ENCODE measurements around the gene C1orf159.
"Not testable (repeated sequence)": the region's sequence is repeated elsewhere in the genome, so short reads cannot be mapped to it uniquely, and the experiment has no call there.

Gene C1orf159

DNA sequence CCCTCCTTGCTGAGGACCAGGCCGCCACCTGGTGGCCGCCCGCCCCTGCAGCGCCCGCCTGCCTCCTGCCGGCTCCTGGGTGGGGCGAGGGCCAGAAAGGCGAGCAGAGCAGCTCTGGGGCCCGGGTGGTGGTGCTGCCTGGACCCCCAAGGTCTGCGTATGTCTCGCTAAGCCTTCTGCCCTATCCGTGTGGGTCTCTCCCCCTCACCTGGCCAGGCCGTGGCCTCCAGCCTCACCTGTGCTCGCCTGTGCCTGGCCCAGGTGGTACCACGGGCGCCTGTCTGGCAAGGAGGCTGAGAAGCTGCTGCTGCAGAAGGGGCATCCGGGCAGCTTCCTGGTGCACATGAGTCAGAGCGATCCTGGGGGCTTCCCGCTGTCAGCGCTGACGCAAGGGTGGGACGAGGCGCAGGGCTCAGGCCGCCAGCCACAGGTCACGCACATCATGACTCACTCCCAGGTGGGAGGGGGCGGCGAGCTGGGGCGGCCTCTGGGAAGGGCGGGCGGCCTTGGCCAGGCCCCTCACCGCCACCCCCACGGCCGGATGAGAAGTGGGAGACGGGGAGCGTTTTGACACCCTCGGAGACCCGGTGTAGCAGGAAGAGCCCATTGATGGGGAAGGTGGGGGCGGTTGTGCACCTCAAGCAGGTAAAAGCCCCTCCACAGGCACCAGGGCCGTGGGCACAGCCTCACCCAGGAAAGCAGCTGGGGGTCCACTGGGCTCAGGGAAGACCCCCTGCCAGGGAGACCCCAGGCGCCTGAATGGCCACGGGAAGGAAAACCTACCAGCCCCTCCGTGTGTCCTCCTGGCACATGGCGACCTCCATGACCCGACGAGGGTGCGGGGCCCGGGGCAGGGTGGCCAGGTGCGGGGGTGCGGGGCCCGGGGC, 51.7 kb downstream of the C1orf159 start:
- peak; percentile 94 for DNase-seq

DNA sequence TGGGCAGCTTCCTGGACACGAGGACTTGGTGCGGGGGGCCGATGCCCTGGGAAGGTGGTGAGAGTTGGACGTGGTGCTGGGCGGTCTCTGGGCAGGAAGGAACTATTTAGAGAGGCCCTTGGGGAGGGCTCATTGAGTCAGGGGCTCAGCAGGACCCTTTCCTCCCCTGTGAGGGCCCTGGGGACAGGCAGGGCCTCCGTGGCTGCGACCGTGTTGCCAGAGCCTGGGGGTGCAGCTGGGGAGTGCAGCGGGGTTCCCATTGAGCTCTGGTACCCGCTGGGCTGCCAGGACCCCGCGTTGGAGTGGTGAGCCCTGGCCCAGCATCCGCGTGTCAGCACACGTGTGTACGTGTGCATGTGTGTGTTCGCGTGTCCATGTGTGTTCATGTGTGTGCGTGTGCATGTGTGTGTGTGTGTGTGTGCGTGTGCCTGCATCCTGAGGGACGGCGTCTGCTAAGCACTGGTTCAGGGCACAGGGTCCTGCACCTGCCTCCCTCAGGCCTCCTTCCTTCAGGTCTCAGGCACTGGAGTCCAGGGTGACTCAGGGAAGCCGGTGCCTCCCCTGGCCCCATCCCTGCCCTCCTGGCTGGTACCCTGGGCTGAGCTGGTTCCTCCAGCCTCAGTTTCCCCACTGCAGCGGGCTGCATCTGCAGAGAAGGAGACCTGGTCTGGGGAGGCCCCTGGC, 52.5 kb downstream of the C1orf159 start:
- no peak for DNase-seq

DNA sequence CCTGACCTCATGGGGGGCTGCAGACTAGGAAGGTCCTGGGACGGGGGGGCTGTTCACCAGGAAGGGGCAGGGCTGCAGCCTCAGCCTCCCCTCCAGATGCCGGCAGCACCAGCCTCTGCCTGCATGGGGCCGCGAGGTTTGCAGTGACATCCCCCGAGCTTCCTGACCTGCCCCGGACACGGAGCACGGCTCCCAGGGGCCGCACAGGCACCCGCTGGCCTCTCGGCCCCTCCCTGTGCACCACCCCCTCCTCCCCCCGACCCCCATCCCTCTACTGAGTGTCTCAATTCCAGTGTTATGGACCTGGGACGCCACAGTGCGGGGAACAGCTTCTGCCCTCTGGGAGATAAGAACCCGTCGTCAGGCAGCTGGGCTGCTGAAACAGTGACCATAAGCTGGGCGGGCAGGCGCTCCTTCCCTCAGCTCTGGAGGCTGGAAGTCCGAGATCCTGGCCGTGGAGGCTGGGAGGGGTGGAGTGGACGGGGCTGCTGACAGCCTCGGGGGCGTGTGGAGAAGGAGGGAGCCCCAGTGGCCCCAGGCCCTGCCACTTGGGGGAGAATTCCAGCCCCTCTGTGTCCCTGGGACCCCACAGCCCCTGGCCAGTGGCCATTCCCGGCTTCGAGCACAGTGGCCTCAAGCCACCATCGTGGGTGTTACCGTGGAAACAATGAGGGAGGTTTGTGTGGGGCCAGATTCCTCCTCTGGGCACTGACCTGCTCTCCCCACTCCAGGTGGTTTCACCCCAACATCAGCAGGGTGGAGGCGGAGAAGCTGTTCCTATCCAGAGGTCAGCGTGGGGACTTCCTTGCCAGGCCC, 53.3 kb downstream of the C1orf159 start:
- no peak for DNase-seq

DNA sequence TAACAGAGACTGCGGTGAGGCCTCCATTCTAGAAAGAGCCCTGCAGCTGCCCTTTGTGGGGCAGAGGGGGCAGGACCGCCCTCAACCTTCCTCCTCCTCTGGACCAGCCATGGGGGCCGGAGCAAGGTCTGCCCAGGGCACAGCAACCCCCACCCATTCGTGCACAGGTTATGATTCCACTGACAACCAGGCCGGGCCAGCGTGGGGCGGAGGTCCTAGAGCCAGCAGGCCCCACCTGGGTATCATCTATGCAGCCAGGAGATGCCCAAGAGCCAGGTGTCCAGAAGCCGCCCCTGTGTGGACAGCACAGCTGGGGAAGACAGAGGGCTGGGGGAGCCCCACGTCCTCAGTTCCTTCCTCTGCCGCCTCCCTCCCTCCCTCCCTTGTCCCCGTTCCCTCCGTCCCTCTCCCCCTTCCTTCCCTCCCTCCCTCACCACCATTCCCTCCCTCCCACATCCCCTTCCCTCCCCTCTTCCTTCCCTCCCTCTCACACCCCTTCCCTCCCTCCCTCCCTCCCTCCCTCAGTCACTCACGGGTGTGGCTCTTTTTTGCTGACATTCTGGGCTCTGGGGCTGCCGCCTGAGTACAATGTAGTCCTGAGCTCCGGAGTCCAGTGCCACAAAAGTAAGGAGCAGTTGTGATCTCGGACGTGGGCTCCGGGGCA, 54.1 kb downstream of the C1orf159 start:
- DNase-seq: no peak

DNA sequence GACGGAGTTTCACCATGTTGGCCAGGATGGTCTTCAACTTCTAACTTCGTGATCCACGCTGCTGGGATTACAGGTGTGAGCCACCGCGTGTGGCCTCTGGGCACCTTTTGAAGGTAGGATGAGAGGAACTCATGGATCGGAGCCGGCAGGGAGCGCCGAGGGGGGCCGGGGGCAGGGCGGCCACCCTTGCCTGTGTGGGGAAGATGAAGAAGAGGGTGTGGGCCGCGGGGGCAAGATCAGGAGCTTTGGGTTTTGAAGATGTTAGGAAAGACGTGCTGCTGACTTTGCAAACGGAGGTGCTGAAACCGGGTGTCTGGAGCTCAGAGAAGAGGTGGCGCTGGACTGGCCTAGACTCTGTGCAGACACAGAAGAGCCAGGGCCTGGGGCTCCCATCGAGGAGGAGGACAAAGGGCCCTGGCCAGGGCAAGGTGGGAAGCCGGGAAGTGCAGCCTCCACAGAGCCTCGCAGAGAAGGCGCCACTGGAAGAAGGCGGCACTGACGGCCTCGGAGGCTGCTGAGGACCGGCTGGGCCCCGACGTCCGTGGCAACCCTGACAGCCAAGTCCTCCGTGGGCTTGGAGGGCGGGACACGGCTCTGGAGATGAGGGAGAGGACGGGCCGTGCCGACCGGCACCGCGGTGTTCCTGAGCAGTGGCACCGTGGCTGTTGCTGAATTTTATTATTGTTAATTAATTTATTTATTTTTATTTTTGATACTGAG, 55.4 kb downstream of the C1orf159 start:
- DNase-seq: no peak

DNA sequence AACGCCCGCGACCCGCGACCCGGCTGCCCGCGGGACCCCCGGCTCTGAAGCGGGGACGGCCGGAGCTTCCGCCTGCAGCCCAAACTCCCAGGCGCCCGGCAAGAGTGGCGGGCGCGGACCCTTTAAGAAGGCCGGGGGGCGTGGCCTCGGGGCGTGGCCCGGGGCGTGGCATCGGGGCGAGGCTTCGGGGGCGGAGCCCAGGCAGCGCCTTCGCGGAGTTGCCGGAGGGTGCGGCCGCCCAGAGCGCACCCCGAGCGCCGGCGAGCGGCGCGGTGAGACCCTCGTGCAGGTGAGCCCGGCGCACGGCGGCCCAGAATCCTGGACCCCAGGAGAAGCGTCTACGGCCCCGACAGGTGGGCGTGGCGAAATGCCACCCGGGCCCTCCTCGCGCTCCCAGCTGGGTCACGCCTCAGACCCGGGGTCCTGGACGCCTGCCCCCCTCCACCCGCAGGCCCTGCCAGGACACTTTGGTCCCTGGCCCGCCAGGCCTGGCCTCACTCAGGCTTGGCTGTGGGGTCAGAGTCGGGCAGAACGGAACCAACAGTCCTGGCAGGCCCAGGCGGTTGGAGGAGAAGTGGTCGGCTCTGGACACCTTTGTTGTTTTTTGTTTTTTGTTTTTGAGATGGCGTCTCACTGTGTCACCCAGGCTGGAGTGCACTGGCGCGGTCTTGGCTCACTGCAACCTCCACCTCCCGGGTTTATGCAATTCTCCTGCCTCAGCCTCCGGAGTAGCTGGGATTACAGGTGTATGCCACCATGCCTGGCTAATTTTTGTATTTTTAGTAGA, 56.2 kb downstream of the C1orf159 start:
- DNase-seq: peak; percentile 94

DNA sequence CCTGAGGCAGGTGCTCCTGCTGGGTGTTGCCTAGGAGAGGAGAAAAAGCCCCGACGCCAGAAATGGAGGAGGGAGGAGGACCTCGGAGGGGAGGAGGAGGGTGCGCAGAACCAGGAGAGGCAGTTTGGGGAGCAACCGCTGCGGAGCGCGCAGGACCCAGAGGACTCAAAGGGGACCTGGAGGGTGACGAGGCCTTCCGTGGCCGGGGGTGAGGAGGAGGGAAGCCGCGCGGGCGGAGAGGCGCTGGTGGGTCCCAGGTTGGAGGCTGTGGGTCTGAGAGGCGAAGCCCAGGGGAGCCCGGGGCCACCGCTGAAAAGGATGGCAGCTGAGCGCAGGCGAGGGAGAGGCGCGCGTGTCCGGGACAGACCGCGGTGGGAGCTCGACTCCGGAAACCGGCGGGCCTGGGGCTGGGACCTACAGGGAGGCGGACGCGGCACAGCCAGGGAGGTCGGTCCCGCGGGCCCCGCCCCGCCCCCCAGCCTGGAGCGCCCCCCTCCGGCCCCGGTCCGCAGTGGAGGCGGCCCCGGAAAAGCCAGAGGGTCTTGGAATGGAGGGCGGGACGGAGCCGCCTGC, 56.9 kb downstream of the C1orf159 start:
- peak; percentile 57 for DNase-seq

DNA sequence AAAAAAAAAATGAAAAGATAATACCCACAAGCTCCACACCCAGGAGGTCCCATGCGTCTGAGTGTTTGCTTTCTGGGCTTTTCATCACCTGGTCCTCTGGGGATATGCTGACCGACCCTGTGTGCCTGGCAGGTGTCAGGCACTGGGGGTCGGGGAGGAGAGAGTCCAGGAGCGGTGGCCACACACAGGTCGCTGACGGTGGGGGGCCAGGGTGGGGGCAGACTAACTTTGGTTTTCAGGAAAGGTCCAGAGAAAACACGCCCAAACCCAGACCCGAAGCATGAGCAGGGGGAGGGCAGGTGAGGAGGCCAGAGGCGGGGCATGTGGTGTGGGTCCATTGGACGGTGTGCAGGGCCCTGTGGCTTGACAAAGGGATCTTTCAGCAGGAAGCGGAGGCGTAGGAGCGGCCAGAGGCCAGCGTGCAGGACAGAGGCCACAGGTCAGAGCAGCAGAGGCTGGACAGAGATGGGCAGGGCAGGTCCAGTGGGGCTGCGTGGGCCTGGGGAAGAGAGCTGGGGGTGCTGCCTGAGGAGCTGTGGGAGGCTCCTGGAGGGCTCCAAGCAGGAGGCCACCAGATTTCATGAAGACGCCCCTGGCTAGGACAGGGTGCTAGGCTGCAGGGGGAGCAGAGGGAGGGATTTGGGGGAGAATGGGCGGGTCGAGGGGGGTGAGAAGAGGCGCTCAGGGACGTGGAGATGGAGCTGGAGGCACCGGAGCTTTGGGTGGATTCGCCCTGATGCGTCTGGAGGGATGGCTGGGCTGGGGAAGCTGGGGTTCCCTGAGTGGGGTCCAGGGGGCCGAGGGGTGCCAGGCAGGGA, 57.6 kb downstream of the C1orf159 start:
- DNase-seq: no peak

DNA sequence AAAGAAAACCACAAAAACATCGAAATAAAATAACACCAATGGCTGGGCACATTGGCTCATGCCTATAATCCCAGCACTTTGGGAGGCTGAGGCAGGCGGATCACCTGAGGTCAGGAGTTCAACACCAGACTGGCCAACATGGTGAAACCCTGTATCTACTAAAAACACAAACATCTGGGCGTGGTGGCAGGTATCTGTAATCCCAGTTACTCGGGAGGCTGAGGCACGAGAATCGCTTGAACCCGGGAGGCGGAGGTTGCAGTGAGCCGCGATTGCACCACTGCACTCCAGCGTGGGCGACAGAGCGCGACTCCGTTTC, 58.2 kb downstream of the C1orf159 start:
- not testable (repeated sequence) for DNase-seq

DNA sequence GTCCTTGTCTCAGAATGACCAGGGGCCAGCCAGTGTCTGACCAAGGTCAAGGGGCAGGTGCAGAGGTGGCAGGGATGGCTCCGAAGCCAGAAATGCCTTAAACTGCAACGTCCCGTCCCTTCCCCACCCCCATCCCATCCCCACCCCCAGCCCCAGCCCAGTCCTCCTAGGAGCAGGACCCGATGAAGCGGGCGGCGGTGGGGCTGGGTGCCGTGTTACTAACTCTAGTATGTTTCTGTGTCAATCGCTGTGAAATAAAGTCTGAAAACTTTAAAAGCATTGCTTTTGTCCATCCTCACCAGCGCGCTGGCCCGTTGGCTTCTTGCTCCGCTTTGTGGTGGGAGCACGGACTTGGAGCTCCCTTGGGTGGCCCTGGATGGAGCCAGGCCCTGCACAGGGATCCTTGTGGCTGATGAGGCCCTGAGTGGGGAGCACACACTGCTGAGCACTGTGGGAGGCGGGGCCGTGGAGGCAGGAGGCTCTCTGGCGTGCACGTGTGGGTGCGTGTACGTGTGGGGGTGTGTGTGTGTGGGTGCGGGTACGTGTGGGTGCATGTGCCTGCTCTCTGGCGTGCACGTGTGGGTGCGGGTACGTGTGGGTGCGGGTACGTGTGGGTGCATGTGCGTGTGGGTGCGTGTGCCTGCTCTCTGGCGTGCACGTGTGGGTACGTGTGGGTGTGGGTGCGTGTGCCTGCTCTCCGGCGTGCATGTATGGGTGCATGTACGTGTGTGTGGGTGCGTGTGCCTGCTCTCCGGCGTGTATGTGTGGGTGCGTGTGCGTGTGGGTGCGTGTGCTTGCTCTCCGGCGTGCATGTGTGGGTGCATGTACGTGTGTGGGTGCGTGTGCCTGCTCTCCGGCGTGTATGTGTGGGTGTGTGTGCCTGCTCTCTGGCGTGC, 59.8 kb downstream of the C1orf159 start:
- DNase-seq: no peak

DNA sequence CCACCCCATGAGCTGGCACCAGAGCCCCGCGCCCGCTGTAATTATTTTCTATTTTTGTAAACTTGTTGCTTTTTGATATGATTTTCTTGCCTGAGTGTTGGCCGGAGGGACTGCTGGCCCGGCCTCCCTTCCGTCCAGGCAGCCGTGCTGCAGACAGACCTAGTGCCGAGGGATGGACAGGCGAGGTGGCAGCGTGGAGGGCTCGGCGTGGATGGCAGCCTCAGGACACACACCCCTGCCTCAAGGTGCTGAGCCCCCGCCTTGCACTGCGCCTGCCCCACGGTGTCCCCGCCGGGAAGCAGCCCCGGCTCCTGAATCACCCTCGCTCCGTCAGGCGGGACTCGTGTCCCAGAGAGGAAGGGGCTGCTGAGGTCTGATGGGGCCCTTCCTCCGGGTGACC, 60.9 kb downstream of the C1orf159 start:
- DNase-seq: no peak

DNA sequence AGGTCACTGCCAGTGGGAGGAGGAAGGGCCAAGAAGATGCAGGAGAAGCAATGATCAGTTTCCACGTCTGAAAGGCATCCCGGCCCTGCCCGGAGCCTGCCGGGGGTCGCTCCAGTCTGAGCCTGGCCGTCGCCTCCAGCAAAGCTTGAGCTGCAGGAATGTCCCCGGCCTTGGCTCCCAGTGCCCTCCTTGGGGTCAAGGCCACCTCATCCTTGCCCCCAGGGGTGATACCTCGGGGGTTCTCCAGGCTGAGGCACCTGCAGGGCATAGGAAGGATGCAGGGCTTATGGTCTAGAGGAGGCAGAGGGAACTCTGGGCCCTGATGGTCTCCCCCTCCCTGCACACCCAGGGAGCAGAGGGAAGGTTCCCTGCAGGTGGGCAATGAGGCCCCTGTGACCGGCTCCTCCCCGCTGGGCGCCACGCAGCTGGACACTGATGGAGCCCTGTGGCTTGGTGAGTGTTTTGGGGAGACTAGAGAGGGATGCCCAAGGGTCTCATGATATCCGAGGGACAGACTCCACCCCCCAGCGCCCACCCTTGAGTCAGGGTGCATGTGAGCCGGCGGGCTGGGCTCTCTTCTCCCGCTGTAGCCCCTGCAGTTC, 61.7 kb downstream of the C1orf159 start:
- no peak for DNase-seq

DNA sequence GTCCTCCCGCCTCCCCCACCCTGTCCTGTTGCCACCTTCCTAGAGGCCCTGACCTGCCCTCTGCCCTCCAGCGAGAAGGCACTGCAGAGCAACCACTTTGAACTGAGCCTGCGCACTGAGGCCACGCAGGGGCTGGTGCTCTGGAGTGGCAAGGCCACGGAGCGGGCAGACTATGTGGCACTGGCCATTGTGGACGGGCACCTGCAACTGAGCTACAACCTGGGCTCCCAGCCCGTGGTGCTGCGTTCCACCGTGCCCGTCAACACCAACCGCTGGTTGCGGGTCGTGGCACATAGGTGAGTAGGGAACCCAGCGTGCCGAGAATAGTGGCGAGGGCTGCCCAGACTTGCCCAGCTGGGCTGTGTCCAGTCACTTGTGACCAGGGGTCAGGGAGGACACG, 62.2 kb downstream of the C1orf159 start:
- DNase-seq: no peak

DNA sequence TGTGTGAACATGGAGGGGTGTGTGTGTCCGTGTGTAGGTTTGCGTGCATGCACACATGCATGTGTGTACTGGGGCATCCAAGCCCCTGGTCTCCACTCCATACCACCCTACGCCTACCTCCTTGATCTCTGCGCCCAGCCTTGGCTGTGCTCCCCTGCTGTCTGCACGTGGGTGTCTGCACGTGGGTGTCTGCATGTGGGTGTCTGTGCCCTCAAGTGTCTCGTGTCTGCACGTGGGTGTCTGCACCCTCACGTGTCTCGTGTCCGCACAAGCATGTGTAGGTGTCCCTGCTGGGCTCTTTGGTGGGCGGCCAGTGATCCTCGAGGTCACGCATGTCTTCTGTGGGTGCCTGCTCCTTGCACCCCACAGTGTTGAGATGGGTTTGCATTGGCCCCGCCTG, 62.9 kb downstream of the C1orf159 start:
- DNase-seq: no peak

DNA sequence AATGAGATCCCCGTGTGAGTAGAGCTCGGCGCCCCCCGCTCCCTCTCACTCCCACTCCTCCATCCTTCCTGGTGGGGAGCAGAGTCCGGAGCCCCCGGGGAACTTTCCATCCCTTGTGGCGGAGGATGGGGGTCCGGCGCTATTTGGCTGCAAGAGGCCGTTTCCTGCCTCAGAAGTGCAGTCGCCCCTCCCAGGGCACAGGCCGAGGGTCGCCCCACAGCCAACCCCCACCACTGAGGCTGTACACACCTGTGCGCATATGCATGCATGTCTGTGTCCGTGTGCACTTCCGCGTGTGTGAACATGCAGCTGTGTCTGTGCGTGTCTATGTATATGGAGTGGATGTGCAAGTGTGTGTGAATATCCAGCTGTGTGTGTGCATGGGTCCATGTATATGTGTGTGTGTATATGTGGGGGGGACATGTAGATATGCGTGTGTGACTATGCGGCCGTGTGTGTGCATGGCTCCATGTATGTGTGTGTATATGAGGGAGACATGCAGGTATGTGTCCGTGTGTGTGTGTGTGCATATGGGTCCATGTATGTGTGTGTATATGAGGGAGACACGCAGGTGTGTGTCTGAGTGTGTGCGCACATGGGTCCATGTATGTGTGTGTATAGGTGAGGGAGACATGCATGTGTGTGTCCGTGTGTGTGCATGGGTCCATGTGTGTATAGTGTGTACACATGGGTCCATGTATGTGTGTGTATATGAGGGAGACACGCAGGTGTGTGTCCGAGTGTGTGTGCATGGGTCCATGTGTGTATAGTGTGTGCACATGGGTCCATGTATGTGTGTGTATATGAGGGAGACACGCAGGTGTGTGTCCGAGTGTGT, 63.7 kb downstream of the C1orf159 start:
- DNase-seq: no peak

DNA sequence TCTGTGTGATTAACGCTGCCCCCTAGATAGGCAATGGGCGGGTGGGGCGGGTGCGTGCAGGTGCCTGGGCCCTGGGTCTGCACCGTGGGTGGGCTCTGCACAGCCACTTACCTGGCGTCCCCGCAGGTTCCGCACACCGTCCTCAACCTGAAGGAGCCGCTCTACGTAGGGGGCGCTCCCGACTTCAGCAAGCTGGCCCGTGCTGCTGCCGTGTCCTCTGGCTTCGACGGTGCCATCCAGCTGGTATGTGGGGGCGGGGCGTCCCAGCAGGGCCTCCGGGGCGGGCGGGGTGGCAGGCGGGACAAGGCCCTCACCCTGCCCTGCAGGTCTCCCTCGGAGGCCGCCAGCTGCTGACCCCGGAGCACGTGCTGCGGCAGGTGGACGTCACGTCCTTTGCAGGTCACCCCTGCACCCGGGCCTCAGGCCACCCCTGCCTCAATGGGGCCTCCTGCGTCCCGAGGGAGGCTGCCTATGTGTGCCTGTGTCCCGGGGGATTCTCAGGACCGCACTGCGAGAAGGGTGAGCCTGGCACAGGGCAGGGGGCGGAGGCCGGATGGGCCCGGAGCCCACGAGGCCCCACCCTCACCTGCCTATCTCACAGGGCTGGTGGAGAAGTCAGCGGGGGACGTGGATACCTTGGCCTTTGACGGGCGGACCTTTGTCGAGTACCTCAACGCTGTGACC, 64.6 kb downstream of the C1orf159 start:
- DNase-seq: no peak

DNA sequence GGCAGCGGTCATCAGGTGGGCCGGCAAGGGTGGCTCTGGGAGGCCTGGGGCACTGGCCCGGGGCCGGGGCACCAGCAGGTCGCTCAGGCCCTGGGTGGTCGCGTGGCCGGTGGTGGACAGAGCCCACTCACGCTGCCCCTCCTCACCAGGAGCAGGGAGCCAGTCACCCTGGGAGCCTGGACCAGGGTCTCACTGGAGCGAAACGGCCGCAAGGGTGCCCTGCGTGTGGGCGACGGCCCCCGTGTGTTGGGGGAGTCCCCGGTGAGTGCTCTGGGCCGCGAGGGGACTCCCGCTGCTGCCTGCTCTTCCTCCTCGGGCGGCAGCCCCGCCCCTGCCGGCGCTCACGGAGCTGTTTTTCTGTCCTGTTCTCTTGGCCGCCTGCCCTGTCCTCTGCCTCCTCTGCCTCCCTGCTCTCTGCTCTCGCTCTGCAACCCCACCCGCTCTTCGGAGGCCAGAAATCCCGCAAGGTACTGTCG, 65.3 kb downstream of the C1orf159 start:
- DNase-seq: no peak
